NOMO-1 (cell line): ENCODE measurements around the gene CEP162.
"Not testable (repeated sequence)": the region's sequence is repeated elsewhere in the genome, so short reads cannot be mapped to it uniquely, and the experiment has no call there.

Experiments
- DNase-seq, 2 experiments: peaks; one replicate each; lab custom pipeline; 2025; ENCODE audit not compliant: unreplicated experiment in 2 of 2; lab: John Stamatoyannopoulos, UW

CEP162 gene

GRCh38 chr6:84243240-84243639 lies 15.8 kb upstream of the CEP162 start:
- DNase-seq = no peak

- DNase-seq = no peak
These were observed 14.8 kb upstream of the CEP162 start for GRCh38 chr6:84242265-84242664.

GRCh38 chr6:84228198-84228543 lies 728 bp upstream of the CEP162 start:
- no peak for DNase-seq

- DNase-seq = no peak
These were observed 404 bp downstream of the CEP162 start for GRCh38 chr6:84227044-84227433.

GRCh38 chr6:84224251-84224650 lies 3.2 kb downstream of the CEP162 start:
- no peak for DNase-seq

- DNase-seq = not testable (repeated sequence)
These were observed 3.8 kb downstream of the CEP162 start for GRCh38 chr6:84223608-84224007.

GRCh38 chr6:84222426-84222825 lies 5.0 kb downstream of the CEP162 start:
- no peak for DNase-seq

GRCh38 chr6:84220809-84221409 lies 6.5 kb downstream of the CEP162 start:
- no peak for DNase-seq

- DNase-seq = no peak
These were observed 9.4 kb downstream of the CEP162 start for GRCh38 chr6:84218091-84218490.

GRCh38 chr6:84213217-84213616 lies 14.2 kb downstream of the CEP162 start:
- no peak for DNase-seq

GRCh38 chr6:84204011-84204410 lies 23.4 kb downstream of the CEP162 start:
- no peak for DNase-seq

- DNase-seq = not testable (repeated sequence)
These were observed 27.5 kb downstream of the CEP162 start for GRCh38 chr6:84199987-84200386.

GRCh38 chr6:84197708-84198107 lies 29.7 kb downstream of the CEP162 start:
- DNase-seq = no peak

- no peak for DNase-seq
These were observed 34.2 kb downstream of the CEP162 start for GRCh38 chr6:84193114-84193708.

GRCh38 chr6:84191802-84192201 lies 35.6 kb downstream of the CEP162 start:
- DNase-seq = no peak

GRCh38 chr6:84189356-84189755 lies 38.1 kb downstream of the CEP162 start:
- not testable (repeated sequence) for DNase-seq

GRCh38 chr6:84183430-84183829 lies 44.0 kb downstream of the CEP162 start:
- DNase-seq = no peak

- no peak for DNase-seq
These were observed 45.4 kb downstream of the CEP162 start for GRCh38 chr6:84182001-84182400.

GRCh38 chr6:84177241-84177640 lies 50.2 kb downstream of the CEP162 start:
- DNase-seq = no peak

- no peak for DNase-seq
These were observed 54.9 kb downstream of the CEP162 start for GRCh38 chr6:84172574-84172973.

- no peak for DNase-seq
These were observed 55.4 kb downstream of the CEP162 start for GRCh38 chr6:84172080-84172479.

- DNase-seq = no peak
These were observed 60.0 kb downstream of the CEP162 start for GRCh38 chr6:84167457-84167856.

GRCh38 chr6:84166395-84166794 lies 61.0 kb downstream of the CEP162 start:
- DNase-seq = no peak
